HG03432 (cell line): ENCODE measurements around the gene FOXP4.

Experiments
- ATAC-seq: cut with Tn5 transposase; IDR thresholded peaks from one replicate; pipeline ENCODE4 v1.9.1; 2021; ENCODE audit warnings: mild to moderate bottlenecking, moderate library complexity; ENCODE audit not compliant: unreplicated experiment

FOXP4 gene

GRCh38 chr6:41563060-41563776, 17.0 kb downstream of the FOXP4 start:
- ATAC-seq: no peak

DNA sequence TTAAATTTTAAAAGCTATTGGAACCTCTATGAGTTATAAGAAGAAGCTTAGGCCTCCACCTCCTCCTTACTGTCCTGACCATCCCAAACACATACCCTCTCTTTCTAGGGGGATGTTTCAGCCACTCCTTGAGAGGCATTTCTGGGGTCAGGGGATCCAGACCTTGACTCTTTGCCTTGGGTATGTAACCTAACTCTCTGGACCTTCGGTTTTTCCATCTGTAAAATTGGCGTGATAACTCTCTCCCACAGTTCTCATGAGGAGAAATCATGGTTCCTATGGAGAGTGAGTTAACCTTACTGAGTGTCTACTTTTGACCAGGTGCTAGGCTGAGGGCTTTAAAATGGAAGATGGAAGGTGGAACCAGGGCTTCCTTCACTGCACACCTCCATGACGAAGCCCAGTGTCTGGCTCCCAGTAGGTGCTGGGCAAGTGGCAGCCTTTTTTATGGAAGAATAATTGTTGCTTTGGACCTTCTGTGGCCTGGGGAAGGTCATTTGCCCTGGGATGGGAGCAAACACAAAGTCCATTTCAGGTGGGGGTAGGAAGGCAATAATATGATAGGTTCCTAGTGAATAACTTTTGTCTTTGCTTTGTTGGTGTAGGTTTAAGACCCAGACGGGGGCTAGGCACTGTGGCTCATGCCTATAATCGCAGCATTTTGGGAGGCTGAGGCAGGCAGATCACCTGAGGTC, 18.4 kb downstream of the FOXP4 start:
- no peak for ATAC-seq

DNA sequence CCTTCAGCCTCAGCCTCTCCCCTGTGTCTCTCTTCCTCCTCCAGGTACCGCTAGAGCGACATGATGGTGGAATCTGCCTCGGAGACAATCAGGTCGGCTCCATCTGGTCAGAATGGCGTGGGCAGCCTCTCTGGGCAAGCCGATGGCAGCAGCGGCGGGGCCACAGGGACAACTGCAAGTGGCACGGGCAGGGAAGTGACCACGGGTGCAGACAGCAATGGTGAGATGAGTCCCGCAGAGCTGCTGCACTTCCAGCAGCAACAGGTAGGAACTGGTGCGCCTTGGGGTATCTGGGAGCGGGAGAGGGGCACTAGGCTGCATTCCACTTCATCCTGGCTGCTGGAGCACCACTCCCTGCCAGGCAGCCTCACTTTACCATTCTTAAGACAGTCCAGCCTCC, 19.5 kb downstream of the FOXP4 start:
- ATAC-seq: no peak

DNA sequence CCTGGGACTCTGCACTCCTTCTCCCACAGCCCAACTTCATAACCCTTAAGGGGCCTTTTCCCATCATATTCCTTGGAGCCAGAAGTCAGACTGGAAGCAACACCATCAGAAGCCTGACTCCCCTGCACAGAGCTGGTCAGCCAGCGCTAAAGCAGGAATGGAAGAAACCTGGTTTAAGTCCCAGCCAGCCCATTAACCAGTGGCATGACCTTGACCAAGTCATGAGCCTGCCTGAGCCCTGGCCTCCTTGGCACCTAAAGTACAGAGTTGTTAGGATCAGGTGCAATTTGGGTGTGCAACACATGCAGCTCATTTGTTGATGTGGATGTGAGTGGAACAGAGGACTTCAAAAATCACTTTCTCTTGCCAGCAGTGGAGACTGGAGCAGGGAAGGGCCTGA, 20.8 kb downstream of the FOXP4 start:
- no peak for ATAC-seq

DNA sequence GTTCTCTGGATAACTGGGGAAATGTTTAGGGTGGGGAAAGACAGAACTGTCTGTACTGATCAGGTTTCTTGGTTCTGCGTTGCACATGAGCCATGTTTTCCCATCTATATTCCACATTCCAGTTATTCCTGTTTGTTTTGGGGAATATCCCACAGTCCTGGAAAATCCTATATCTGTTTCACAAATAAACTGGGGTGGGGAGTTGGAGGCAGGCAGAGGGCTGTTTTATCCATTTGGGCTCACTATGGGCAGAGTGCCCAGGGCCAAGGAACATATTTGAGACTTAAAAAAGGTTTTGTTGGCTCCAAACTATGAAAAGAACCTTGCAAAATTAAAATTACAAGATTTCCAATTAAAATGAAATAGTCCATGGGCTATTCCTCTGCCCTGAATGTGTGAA, 21.5 kb downstream of the FOXP4 start:
- ATAC-seq: no peak

DNA sequence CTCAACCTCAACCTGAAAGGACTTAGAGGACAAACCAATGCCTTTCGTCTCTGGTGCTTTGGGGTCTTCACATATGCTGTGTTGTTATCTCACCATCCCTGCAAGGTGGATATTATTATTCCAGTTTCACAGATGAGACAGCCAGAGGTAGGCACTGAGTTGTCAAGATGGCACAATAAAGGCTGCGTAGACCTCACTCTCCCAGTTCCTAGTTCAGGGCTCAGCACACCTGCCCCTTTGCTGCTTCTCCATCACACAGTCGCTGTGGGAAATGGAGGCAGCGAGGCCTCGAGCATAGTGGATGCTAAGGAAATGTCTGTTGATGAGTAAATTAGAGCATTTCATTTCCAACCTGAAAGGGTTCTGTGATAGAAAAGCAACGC, 22.0 kb downstream of the FOXP4 start:
- ATAC-seq: no peak

GRCh38 chr6:41568585-41569384, 22.6 kb downstream of the FOXP4 start:
- ATAC-seq: no peak

DNA sequence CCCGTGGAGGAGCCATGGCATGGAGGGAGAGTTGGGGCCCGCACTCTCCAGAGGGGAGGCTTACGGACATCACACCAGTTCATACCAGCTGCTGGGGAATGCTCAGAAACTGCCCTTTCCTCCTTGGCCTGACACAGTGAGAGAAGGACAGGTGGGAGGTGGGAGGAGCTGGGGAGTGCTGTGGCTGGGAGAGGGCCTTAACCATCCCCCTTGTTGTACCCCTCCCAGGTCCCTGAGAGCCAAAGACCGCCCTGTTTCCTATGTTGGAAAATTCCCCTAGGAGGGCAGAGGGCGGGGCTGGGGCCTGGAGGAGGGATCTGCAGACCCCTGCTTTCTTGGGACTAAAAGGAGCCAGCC, 24.1 kb downstream of the FOXP4 start:
- no peak for ATAC-seq

DNA sequence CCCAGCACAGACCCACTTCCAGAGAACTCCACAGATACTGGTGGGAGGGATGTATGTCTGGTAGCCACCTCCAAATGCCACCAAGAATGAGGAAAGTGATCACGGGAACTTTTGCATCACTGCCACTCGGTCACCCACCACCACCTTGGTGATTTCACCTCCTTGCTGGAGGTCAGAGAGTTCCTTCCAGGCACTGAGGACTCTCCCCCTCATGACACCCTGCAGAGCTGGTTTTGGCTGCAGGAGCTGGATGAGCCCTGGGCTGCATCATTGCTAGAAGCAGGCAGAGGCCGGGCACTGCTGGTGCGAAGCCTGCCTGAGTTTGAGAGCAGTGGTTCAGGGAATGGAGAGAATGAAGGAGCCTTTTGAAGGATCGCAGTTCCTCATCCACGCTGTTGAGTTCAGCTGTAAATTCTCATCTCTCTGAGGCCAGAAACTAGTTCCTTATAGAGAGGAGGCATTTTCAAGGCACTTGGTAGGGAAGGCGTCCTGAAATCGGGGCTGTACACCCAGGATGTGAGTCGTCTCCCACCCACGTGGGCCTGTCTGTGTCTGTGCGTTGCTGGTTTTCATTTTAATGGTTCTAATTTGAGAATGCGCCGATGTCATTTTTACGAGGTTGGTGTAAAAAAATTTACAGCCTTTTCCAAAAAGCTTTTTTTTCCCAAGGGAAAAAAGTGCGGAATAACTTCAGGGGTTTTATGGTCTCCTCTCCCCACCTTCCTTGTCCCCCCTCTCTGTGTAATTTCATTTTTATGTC, 25.0 kb downstream of the FOXP4 start:
- no peak for ATAC-seq

GRCh38 chr6:41572613-41573012, 26.4 kb downstream of the FOXP4 start:
- ATAC-seq: no peak

- no peak for ATAC-seq
These were observed 27.1 kb downstream of the FOXP4 start for GRCh38 chr6:41573276-41573675.

GRCh38 chr6:41573985-41574384, 27.8 kb downstream of the FOXP4 start:
- no peak for ATAC-seq

DNA sequence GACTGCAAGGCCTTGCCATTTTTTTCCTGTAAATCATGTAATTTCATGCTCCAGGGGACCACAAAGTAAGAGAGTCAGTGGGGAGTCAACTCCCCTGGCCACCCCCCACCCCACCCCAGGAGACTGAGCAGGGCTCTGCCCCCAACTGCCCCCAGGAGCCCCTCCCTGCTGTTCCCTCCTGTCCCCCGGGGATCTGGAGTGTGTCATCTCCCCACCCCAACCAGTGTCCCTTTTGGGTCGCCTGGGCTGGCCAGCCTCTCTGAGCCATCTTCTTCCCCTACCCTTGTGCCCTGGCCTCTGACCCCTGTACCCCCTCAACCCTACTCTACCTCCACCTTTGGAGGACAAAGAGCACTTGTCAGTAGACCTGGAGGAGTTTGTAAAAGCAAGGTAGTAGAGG, 29.4 kb downstream of the FOXP4 start:
- ATAC-seq: no peak

DNA sequence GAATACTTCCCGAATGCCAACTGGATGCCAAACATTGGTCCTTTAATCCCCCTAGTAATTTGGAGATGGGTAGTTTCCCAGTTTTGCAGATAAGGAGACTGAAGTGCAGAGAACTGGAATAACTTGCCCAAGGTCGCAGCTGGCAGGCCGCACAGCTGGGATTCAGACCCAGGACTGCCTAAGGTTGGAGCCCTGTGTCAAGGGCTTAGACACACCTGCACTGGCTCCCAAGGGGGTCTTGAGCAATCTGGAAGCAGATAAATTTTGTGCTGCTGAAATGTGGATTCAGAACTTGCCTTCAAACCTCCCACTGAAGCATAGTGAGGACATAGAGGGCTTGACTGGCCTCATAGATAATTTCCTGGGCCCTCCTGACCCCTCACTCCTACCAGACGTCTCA, 30.5 kb downstream of the FOXP4 start:
- no peak for ATAC-seq

GRCh38 chr6:41577356-41578216, 31.4 kb downstream of the FOXP4 start:
- ATAC-seq: no peak

DNA sequence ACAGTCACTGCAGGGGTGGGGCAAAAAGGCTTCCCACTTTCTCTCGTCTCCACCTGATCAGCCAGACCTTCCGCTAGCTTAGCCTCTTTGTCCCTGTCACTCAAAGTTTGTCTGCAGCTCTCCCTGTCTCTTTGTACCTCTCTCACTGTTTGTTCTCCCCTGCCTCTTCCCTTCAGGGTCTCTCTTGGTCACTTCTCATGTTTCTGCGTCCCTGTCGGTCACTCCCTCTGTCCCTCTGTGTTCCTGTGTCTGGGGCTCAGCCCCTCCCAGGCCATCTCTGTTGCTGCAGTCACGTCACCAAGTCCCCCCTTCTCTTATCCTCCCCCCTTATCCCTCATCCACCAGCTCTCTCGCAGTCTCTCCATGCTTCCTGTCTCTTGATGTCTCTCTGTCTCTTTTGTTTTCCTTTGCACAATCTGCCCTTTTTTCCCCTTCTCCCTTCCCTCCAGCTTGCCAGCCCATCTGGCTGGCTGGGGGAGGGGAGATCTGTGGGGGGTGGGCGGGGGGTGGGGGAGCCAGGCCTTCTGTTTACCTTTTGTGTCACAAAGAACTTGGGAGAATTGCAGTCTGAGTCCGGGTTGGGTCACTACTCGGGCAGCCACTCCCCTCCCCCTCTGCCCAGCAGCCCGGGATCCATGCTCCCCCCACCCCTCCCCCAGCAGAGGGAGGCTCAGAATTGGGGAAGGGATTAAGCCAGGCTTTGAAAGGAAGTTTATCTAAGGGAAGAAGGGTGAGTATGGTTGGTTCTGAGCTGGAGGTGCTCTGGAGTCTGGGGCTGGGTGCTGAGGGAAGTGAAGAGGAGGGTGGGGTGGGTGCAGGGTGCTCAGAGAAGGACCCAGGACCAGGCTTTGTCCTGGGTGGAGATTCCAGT, 32.3 kb downstream of the FOXP4 start:
- ATAC-seq: no peak

GRCh38 chr6:41579088-41579610, 33.0 kb downstream of the FOXP4 start:
- ATAC-seq: no peak

GRCh38 chr6:41580690-41581089, 34.5 kb downstream of the FOXP4 start:
- no peak for ATAC-seq

- ATAC-seq: no peak
These were observed 35.3 kb downstream of the FOXP4 start for GRCh38 chr6:41581381-41581991.
